ENCODE results near the gene UCP3.

DNA sequence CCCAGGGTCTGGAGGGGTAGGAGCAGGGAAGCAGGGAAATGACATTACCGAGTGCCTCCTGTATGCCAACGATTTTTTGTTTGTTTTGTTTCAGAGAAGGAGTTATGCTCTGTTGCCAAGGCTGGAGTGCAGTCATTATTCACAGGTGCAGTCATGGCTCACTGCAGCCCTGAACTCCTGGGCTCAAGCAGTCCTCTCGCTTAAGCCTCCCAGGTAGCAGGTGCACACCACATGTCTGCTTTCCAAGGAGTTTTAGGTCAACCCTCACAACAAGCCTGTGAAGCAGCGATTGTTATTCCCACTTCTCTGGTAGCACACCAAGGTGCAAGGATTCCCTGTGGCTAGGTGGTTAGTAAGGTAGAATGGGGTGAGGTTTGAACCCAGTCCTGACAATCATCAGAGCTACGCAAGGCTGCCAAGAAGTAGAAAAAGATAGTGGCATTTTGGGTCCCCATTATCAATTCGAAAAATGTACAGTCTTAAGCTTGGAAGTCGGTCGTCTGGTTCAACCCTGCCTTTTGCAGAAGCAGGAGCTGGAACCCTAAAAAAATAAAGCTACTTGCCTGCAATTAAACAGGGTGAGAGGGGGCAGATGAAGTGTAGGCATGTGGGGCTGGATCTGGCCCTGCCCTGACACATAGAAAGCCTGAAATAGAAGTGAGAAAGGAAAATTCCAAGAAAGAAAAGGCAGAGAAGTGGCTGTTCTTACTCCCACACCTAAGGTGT is 9.1 kb downstream of the UCP3 start:
- TF ChIP-seq, protein P1, sequence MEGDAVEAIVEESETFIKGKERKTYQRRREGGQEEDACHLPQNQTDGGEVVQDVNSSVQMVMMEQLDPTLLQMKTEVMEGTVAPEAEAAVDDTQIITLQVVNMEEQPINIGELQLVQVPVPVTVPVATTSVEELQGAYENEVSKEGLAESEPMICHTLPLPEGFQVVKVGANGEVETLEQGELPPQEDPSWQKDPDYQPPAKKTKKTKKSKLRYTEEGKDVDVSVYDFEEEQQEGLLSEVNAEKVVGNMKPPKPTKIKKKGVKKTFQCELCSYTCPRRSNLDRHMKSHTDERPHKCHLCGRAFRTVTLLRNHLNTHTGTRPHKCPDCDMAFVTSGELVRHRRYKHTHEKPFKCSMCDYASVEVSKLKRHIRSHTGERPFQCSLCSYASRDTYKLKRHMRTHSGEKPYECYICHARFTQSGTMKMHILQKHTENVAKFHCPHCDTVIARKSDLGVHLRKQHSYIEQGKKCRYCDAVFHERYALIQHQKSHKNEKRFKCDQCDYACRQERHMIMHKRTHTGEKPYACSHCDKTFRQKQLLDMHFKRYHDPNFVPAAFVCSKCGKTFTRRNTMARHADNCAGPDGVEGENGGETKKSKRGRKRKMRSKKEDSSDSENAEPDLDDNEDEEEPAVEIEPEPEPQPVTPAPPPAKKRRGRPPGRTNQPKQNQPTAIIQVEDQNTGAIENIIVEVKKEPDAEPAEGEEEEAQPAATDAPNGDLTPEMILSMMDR (IDR thresholded peaks at IDR 0.05) = no peak
- no peak for TF ChIP-seq POLR2A (IDR thresholded peaks at IDR 0.05)
